ENCODE measurements around the gene KRTAP12-1.

Gene KRTAP12-1

GRCh38 chr21:44706706-44707581 lies 25.0 kb upstream of the KRTAP12-1 start:
- DNase-seq (ENCODE audit: insufficient read length, low spot score) (no peak), FAIRE-seq (no peak)
- no peak for TF ChIP-seq POLR2A (IDR thresholded peaks at IDR 0.05; ENCODE audit: low read depth, low read length)

GRCh38 chr21:44706026-44706705 lies 24.2 kb upstream of the KRTAP12-1 start:
- FAIRE-seq (no peak), DNase-seq (ENCODE audit: insufficient read length, low spot score) (no peak)
- no peak for TF ChIP-seq POLR2A (IDR thresholded peaks at IDR 0.05; ENCODE audit: low read depth, low read length)

GRCh38 chr21:44704636-44705001 lies 22.7 kb upstream of the KRTAP12-1 start:
- no peak for FAIRE-seq
- TF ChIP-seq POLR2A (IDR thresholded peaks at IDR 0.05; ENCODE audit: low read depth, low read length), result no peak
- no peak for DNase-seq (ENCODE audit: insufficient read length, low spot score)

- no peak for TF ChIP-seq POLR2A (IDR thresholded peaks at IDR 0.05; ENCODE audit: low read depth, low read length)
- DNase-seq (ENCODE audit: insufficient read length, low spot score) (no peak), FAIRE-seq (no peak)
These were observed 22.0 kb upstream of the KRTAP12-1 start for GRCh38 chr21:44703731-44704635.

GRCh38 chr21:44702973-44703730 lies 21.2 kb upstream of the KRTAP12-1 start:
- no peak for FAIRE-seq

GRCh38 chr21:44702111-44702972 lies 20.4 kb upstream of the KRTAP12-1 start:
- no peak for TF ChIP-seq POLR2A (IDR thresholded peaks at IDR 0.05; ENCODE audit: low read depth, low read length)
- FAIRE-seq (no peak), DNase-seq (ENCODE audit: insufficient read length, low spot score) (no peak)

More at GRCh38 chr21:44702973-44703730, 21.2 kb upstream of the KRTAP12-1 start:
- DNase-seq (ENCODE audit: insufficient read length, low spot score), result no peak
- TF ChIP-seq POLR2A (IDR thresholded peaks at IDR 0.05; ENCODE audit: low read depth, low read length), result no peak

- FAIRE-seq, result no peak
- DNase-seq (ENCODE audit: insufficient read length, low spot score), result no peak
- TF ChIP-seq POLR2A (IDR thresholded peaks at IDR 0.05; ENCODE audit: low read depth, low read length), result no peak
These were observed 19.6 kb upstream of the KRTAP12-1 start for GRCh38 chr21:44701541-44701940.

GRCh38 chr21:44701023-44701400 lies 19.0 kb upstream of the KRTAP12-1 start:
- no peak for TF ChIP-seq POLR2A (IDR thresholded peaks at IDR 0.05; ENCODE audit: low read depth, low read length)
- FAIRE-seq, result no peak
- DNase-seq (ENCODE audit: insufficient read length, low spot score), result no peak

GRCh38 chr21:44700101-44701022 lies 18.4 kb upstream of the KRTAP12-1 start:
- no peak for FAIRE-seq
- DNase-seq (ENCODE audit: insufficient read length, low spot score), result no peak
- TF ChIP-seq POLR2A (IDR thresholded peaks at IDR 0.05; ENCODE audit: low read depth, low read length), result no peak

- no peak for FAIRE-seq
- DNase-seq (ENCODE audit: insufficient read length, low spot score), result no peak
- TF ChIP-seq POLR2A (IDR thresholded peaks at IDR 0.05; ENCODE audit: low read depth, low read length), result no peak
These were observed 17.6 kb upstream of the KRTAP12-1 start for GRCh38 chr21:44699502-44700001.

Data from H54 (cell line).